HG03469 (cell line): ENCODE results near the gene KCTD20.

ENCODE experiments used
- ATAC-seq: cut with Tn5 transposase; IDR thresholded peaks from one replicate; pipeline ENCODE4 v1.9.1; 2021; ENCODE audit warnings: mild to moderate bottlenecking, moderate library complexity, moderate number of reproducible peaks; ENCODE audit not compliant: unreplicated experiment

Gene KCTD20

DNA sequence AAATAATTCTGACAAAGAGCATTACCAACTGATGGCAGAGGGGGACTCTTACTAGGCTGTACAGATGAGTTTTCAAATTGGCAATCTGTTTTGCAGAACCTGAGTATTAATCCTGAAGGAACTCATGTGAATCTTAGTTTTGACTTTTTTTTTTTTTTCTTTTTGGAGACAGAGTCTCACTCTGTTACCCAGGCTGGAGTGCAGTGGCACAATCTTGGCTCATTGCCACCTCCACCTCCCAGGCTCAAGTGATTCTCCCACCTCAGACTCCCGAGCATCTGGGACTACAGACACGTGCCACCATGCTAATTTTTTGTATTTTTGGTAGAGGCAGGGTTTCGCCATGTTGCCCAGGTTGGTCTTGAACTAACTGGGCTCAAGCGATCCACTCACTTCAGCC, 49.3 kb downstream of the KCTD20 start:
- no peak for ATAC-seq

DNA sequence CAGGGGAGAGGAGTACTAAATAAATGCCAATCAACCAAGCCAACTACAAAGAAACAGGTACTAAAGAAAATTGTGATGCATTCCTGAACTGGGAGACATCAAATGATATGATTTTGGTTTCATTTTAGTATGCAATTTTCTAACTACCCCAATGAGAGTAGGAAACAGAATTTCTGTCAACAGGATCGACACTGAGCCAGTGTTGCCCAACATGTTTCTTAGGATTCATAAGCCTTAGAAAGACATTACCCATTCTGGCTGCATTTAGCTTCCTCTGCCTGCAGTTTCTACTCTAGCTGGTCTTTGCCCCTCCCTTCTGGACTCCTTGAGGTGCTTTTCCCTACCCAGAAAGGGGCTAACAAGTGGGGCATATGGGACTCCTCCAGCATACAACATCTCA, 49.8 kb downstream of the KCTD20 start:
- no peak for ATAC-seq

DNA sequence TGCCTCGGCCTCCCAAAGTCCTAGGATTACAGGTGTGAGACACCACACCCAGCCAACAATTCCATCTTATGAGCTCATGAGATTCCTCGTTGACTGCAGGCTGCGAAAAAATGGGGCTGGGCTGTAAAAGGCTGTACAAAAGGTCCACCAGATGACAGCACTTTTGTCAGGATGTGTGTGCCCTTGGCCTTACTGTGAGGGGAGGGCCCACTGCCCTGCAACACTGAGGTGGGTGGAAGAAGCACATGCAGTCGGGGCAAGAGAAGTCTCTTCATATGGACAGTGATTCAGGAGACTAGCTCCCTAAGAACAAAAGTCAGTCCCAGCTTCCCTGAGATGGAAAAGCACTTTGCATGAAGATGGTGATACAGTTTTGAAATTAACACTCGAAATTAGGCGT, 50.5 kb downstream of the KCTD20 start:
- ATAC-seq, result no peak

DNA sequence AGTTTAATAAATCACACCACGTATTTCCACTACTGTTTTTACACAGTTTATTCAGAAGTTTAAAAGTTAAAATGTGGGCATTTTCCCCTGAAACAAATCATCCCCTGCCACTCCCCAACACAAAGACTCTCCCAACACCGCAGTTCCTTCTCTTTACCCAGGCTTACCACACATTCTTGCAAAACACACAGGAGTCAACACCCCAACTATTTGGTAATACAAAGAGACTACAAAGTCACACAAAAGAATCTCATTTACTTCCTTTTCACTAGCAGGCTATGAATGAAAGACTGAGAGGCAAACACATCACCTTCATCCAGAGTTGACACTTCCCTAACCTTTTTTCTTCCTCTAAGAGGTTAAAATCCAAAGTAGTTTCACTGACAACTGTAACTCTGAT, 51.1 kb downstream of the KCTD20 start:
- ATAC-seq, result no peak

DNA sequence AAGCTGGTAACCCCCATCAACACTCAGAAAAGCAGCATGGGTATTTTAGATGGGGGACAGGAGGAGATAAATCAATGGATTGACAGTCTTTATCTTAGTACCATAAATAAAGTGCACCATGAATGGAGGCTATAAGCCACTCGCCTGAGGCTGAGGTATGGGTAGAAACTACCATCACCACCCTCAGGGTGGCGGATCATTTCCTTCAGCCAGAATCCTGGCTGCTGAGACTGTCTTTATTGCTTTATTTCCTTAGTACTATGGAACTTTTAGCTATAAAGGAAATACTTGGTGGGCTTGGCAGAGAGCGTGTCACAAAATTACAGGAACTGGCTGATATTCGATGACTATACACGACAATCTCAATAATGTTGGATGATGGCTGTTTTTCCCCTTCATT, 52.3 kb downstream of the KCTD20 start:
- ATAC-seq, result no peak

DNA sequence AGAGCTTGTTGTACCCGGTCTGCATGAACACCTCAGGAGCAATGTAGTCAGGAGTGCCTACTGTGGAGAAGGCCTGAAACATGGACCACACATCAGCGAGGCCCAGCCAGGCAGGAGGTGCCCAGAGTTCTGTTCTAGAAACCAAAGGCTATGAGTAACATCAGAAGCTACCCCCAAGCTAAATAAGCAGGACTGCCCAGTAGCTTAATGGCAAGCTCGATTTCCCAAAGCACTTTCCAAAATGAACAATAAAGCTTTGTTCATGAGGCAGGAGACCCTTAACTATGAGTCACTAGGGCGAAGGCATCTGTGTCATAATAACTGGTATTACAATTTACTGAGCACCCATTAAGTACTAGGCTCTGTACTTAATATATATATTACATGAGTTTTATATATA, 57.1 kb downstream of the KCTD20 start:
- ATAC-seq, result no peak

DNA sequence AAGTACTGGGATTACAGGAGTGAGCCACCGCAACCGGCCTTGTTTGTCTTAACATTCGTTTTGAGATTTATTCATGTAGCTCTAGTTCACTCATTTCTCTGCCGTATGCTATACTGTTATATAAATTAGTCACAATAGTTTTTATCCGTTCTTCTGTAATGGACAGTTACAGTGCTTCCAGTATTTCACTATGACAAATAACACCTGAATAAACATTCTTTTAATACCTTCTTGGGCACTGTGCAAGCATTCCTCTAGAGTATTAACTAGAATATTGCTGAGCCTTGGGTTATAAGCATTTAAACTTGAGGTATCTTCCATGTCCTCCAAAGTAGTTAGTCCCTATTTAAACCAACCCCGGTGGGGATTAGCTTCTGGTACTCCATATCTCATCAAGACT, 58.9 kb downstream of the KCTD20 start:
- no peak for ATAC-seq

DNA sequence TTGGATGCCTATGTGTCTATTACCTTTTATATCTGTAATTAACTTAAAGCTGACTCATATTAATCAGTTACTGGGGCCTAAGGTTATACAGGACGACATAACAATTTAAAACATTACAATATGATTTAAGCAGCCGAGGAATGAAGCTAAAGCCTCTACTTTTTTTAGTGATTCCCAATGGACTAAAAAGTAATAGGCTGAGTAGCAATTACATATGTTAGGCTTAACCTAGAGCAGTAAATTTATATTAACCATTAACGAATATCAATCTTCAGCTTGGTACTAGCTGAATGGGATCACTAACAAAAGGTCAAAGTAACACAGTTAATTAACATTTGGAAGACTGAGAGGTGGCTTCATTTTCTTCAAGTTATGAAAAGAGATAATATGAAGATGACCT, 61.4 kb downstream of the KCTD20 start:
- no peak for ATAC-seq

DNA sequence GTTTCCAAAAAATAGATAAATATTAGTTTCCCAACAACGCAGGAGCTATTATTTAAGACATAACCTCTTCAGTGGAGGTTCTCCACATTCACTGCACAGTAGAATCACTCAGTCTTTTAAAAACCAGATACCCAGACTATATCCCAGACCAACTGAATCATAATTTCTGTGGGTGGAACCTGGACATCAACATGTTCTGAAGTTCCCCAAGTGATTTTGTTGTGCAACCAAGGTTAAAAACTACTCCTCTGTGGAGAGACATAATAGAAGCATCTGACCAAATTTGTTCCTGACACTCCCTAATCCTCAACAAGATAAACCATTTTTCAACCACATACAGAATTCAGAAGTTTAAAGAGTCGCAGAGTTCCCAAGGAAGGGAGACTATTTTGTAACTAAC, 62.2 kb downstream of the KCTD20 start:
- ATAC-seq, result no peak

GRCh38 chr6:36505744-36506534, 63.1 kb downstream of the KCTD20 start:
- ATAC-seq, result no peak

DNA sequence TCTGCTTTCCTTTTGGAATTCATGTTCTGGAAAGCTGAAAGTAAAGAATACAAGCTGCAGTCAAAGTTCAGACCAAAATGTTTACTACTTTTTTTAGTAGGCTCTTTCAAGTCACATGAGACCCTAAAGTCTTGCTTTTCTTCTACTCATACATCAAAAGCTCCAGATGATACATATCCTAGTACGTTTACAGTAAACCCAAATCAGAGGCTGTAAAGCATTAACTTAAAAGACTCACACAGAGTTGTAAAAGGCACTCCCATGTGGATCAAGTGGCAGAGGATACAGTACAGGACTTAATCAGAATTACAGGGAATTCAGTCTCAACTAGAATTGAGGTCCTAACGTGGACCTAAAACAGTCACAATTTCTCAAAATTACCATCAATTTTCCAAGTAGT, 63.8 kb downstream of the KCTD20 start:
- no peak for ATAC-seq

GRCh38 chr6:36508532-36508931, 65.7 kb downstream of the KCTD20 start:
- ATAC-seq, result no peak

GRCh38 chr6:36510365-36510764, 67.6 kb downstream of the KCTD20 start:
- no peak for ATAC-seq

DNA sequence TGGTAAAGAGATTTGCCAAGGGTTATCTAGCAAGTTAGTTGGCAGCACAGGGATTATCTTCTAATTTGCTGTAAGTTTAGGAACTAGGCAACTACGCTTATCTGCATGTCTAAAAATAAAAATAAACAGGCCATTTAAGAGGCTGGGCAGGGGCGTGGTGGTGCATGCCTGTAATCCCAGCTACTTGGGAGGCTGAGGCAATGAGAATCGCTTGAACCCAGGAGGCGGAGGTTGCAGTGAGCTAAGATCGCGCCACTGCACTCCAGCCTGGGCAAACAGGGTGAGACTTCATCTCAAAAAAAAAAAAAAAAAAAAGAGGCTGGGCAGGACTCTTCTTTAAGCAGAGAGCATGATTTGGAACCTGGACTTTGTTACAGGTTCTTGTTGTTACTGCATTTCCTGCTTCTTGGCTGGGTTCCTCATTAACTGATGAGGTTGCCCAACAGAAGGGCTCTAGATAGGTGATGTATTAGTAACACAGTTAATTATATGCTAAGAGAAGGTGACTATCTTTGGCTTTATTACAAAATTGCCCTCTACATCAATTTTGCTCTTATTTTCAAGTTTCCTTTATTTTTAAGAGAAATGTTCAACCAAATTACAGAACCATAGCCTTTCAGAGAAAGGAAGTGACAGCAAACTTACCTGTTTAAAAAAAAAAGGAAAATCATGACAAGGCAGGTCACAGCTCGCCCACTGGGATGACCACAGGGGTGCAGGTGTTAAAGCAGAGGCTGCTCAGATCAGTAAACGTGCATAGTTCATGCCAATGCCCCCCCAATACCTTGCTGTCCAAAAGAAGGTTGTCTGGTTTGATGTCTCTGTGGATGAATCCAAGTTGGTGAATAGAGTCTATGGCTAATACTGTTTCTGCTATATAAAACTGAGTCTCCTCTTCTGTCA, 72.0 kb downstream of the KCTD20 start:
- ATAC-seq, result no peak

DNA sequence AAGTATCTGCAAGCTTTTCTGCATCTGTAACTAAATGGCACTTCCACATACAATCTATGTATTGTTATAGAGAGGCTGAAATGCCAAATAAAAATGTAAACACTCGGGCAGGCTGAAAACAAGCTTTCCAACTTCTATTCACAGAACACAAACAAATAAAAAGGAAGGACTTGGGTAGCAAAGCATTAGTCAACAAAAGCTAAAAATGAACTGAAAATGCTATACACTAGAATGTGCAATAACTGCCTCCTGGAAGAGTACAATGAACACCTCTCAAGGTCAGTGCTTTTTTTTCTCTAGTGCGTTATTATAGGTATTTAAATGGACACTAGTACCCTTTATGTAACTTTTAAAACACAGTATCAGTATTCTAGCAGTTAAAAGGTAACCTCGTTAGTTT, 73.0 kb downstream of the KCTD20 start:
- ATAC-seq, result no peak

DNA sequence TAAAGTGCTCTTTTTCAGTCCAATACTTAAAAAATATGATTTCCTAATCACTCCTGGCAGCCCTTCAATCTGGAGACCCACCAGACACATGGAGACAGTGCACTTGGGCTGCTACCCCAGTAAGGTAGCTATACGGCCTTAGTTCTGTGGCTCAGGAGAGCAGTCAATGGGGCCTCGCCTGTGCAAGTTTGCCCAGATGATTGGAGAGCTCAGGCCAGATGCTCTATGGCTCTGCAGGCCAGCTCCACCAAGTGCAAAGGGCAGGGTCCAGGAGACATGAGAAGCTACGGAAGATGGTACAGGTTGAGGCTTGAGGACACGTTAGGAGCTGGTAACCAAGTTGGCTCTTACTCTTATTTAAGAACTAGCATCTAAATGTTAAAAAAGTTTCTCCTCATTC, 73.8 kb downstream of the KCTD20 start:
- no peak for ATAC-seq

- no peak for ATAC-seq
Measured at GRCh38 chr6:36516988-36517387, 74.2 kb downstream of the KCTD20 start.

GRCh38 chr6:36517408-36517807, 74.6 kb downstream of the KCTD20 start:
- ATAC-seq, result no peak

GRCh38 chr6:36519352-36519751, 76.6 kb downstream of the KCTD20 start:
- no peak for ATAC-seq

GRCh38 chr6:36523451-36523850, 80.7 kb downstream of the KCTD20 start:
- ATAC-seq, result no peak

DNA sequence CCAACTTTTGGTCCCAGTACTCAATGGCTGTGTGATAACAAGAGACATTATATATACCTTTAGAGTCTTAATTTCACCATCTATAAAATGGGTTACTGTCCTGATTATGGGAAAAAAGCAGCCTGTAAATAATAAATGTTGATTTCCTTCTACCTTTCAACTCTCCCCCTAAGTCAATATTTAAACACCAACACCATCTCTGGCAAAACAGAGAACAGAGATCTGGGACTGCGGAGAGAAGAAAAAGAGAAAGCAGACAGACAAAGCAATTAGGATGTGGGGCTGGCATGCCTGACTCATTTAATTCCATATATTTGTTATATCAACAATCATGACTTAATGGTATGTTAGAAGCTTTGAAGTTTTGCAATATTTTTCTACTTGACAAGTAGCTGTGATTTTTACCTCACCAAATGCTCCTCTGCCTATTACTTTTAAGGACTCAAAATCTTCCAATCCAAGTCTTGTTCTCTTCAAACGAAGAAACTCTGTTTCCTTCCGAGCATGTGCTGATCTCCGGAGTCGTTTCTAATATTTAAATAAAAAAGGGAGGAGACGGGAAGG, 81.2 kb downstream of the KCTD20 start:
- ATAC-seq, result no peak

- ATAC-seq, result no peak
Measured at GRCh38 chr6:36524871-36525270, 82.1 kb downstream of the KCTD20 start.
